GM18861 (cell line): Measurements from ENCODE around the gene SULT6B1.

Experiments
- ATAC-seq: cut with Tn5 transposase; IDR thresholded peaks from one replicate; pipeline ENCODE4 v1.9.1; 2021; ENCODE audit not compliant: unreplicated experiment

The SULT6B1 gene

DNA sequence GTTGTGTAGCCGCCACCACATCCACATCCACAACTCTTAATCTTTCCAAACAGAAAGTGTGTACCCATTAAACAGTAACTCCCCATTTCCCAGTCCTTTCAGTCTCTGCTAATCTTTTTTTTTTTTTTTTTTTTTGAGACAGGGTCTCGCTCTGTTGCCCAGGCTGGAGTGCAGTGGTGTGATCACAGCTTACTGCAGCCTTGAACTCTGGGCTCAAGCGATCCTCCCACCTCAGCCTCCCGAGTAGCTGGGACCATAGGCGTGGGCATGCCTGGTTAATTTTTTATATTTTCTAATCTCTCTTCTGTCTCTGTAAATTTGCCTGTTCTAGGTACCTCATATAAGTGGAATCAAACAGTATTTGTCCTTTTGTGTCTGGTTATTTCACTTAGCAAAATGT lies 35.2 kb downstream of the SULT6B1 start:
- ATAC-seq = no peak

DNA sequence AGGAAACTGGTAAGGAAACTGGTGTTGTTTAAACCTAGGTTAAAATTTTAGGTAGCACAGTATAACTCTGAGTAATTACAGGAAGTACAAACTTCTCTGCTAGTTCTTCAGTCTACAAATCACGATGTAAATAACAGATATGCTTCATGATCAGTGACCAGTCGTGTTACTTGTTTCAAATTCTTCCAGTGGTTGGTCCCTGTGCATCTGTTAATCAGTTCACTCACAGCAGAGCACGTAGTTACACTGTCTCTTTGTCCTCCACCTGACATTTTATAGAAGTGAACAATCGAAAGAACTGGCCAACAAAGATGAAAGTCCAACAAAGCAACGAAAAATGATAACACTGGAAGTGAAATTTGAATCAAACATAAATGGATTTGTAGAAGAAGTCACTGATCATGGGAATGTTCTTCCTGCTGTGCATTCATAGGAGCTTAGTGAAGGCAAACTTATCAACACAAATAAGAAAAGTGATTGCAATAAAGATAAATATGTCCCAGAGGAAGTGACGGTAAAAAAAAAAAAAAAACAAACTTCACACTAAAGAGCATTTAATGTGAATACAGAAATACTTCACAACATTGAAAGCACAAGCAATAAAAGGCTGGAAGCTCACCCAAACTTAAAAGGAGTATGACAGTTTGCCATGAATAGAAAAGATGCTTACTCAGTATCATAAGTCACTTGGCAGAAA lies 38.7 kb downstream of the SULT6B1 start:
- ATAC-seq = no peak

DNA sequence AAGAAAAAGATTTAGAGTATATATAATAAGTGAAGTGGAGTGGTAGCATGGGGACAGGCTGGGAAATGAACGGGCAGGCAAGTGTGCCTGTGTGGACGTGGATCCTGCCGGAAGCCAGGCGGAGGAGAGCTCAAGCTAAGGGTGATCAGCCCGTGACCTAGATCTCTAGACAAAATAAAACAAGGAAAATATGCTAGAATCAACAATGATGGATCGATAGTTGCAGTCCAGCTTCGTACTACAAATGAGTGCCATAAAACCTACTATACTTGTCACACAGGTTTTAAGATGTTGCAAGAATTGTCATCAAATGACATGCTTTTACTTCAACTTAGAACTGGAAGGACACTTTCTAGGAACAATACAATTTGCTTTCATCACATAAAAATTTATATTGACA lies 40.1 kb downstream of the SULT6B1 start:
- no peak for ATAC-seq

DNA sequence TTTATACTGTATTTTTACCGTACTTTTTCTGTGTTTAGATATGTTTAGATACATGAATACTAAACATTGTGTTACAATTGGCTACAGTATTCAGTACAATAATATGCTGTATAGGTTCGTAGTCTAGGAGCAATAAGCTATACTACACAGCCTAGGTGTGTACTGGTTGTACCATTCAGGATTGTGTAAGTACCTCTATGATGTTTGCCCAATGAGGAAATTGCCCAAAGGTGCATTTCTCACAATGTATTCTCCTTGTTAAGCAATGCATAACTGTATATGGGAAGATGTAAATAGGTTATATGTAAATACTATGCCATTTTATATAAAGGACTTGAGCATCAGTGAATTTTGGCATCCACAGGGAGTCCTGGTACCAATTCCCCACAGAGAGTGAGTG lies 42.4 kb downstream of the SULT6B1 start:
- no peak for ATAC-seq

DNA sequence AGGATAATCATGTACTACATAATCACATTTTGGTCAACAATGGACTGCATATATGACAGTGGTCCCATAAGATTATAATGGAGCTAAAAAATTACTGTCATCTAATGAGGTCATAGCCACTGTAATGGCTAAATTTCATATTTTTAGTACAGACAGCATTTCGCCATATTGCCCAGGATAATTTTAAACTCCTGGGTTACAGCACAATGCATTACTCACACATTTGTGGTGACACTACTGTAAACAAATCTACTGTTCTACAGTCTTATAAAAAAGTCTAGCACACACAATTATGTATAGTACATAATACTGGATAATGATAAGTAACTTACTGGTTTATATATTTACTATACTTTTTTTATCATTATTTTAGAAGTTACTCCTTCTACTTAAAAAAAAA lies 44.5 kb downstream of the SULT6B1 start:
- ATAC-seq = no peak

DNA sequence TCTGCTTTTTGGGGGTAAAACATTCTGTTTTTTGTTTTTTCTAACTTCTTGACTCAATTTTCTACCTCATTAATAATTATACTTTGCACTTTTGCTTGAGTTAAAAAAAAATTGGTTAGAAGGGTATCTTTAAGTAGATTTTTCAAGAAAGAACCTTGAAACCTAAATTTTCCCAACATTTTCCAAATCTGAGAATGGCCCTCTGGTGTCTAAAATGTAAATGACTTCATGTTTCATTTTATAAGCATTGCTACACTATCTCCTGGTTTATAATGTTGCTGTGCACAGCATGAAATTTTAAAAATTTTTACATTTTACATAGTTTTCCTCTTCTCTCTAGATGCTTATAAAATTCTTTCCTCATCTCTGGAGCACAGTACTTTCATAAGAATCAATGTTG lies 45.9 kb downstream of the SULT6B1 start:
- no peak for ATAC-seq

DNA sequence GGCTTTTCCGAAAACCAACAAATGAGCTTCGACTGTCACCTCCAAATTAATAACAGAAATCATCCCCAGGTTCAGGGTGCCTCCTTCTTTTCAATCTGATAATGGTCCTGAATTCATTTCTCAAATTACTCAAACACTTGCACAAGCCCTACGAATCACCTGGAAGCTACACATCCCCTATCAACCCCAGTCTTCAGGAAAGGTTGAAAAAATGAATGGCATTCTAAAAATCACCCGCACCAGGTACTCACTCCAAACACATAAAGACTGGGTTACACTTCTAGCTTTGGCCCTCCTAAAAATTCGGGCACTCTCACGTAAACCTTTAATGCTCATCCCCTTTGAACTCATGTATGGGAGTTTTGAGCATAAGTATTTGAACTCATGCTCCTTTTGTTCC lies 55.6 kb downstream of the SULT6B1 start:
- no peak for ATAC-seq

DNA sequence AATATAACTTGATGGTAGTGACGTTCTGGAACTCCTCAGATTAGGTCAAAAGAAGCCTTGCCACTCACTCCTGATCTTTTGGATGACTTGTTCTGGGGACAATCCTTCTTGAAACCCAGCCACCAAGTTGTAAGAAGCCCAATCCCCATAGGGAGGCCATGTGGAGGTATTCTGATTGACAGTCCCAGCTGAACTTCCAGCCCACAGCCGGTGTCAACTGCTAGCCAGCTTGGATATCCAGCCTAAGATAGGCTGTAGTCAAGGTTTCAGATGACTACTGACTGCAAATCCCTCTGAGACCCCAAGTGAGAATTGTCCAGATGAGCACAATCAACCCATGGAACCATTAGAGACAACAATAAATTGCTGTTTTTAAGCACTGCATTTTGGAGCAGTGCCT lies 63.1 kb downstream of the SULT6B1 start:
- no peak for ATAC-seq

DNA sequence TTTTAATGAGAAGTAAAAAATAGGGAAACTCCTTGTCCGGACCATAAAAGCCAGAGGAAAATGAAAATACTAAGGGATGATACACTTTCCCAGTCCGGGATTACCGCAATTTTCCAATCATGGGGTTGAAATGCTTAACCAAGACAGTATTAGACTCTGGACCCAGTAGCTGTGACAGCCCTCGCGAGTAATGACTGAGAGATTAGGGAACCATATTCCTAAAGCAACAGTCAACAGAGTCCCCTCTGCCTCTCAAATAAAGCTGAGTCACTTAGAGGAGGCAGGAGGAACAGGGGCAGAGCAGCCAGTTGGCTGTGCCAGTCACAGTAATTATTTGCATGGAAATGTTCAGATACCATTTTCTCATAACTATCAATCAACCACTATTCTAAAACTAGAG lies 69.3 kb downstream of the SULT6B1 start:
- ATAC-seq = no peak
